HepG2 (cell line): ENCODE data around the gene EIF1. TPM values are rescaled to one million over a fixed set of nuclear protein-coding genes. Genes with fewer than 3 reads are reported as not detected.
A peak's percentile ranks its signal among the peaks of the same experiment; 100 is the strongest.

Experiments
- CENPBD1 ChIP-seq: sonication (generic); formaldehyde crosslinking; IDR thresholded peaks from 2 replicates; pipeline ENCODE4 v1.8.0; 2022; ENCODE audit warnings: missing genetic modification reagents, low read depth, mild to moderate bottlenecking, borderline replicate concordance
- GABPB1 ChIP-seq: IDR thresholded peaks from 2 replicates; pipeline ENCODE4 v1.6.1; 2016; ENCODE audit warnings: mild to moderate bottlenecking, missing genetic modification reagents, moderate library complexity, missing compliant biosample characterization
- HOXA7 ChIP-seq: sonication (generic); formaldehyde crosslinking; IDR thresholded peaks from 2 replicates; pipeline ENCODE4 v1.8.1; 2022; ENCODE audit warnings: mild to moderate bottlenecking, missing genetic modification reagents, moderate library complexity
- KLF12 ChIP-seq: sonication (generic); formaldehyde crosslinking; IDR thresholded peaks from 2 replicates; pipeline ENCODE4 v1.4.0; 2020; ENCODE audit warnings: missing genetic modification reagents, borderline replicate concordance
- MIER2 ChIP-seq: IDR thresholded peaks from 2 replicates; pipeline ENCODE4 v1.6.1; 2016; ENCODE audit warnings: missing biosample characterization, missing genetic modification reagents
- NFYC ChIP-seq: IDR thresholded peaks from 2 replicates; pipeline ENCODE4 v1.6.1; 2016; ENCODE audit warnings: missing genetic modification reagents, missing compliant biosample characterization
- SYNCRIP ChIP-seq: fragments of 200-400 bp; formaldehyde crosslinking; IDR thresholded peaks from 2 replicates; pipeline ENCODE4 v1.6.1; 2018; ENCODE audit warnings: mild to moderate bottlenecking, low read depth, low read length; ENCODE audit not compliant: insufficient read depth
- ZFP41 ChIP-seq: sonication (generic); formaldehyde crosslinking; IDR thresholded peaks from 2 replicates; pipeline ENCODE4 v1.4.0; 2020; ENCODE audit warnings: mild to moderate bottlenecking, missing genetic modification reagents, borderline replicate concordance
- ZNF275 ChIP-seq: sonication (generic); formaldehyde crosslinking; IDR thresholded peaks from 2 replicates; pipeline ENCODE4 v1.8.0; 2022; ENCODE audit warnings: missing genetic modification reagents, mild to moderate bottlenecking, inconsistent platforms, borderline replicate concordance
- ZNF296 ChIP-seq: sonication (generic); formaldehyde crosslinking; conservative IDR thresholded peaks from 2 replicates; pipeline ENCODE4 v1.5.0; 2020; ENCODE audit warnings: mild to moderate bottlenecking, missing genetic modification reagents
- ZNF343 ChIP-seq: sonication (generic); formaldehyde crosslinking; IDR thresholded peaks from 2 replicates; pipeline ENCODE4 v1.4.0; 2020; ENCODE audit warnings: mild to moderate bottlenecking, missing genetic modification reagents
- ZNF510 ChIP-seq: sonication (generic); formaldehyde crosslinking; IDR thresholded peaks from 2 replicates; pipeline ENCODE4 v1.4.0; 2020; ENCODE audit warnings: low read depth, mild to moderate bottlenecking, missing genetic modification reagents
- ZNF567 ChIP-seq: sonication (generic); formaldehyde crosslinking; IDR thresholded peaks from 2 replicates; pipeline ENCODE4 v1.8.1; 2023; ENCODE audit warnings: mild to moderate bottlenecking, missing genetic modification reagents, borderline replicate concordance
- ZNF574 ChIP-seq: sonication (generic); formaldehyde crosslinking; IDR thresholded peaks from 2 replicates; pipeline ENCODE4 v1.4.0; 2020; ENCODE audit warnings: missing genetic modification reagents
- ZNF580 ChIP-seq: IDR thresholded peaks from 2 replicates; pipeline ENCODE4 v1.6.1; 2016; ENCODE audit warnings: low read depth, borderline replicate concordance
- ZNF607 ChIP-seq: sonication (generic); formaldehyde crosslinking; IDR thresholded peaks from 2 replicates; pipeline ENCODE4 v1.5.1; 2020; ENCODE audit warnings: missing genetic modification reagents, mild to moderate bottlenecking, borderline replicate concordance
- ZNF710 ChIP-seq: sonication (generic); formaldehyde crosslinking; IDR thresholded peaks from 2 replicates; pipeline ENCODE4 v1.5.0; 2020; ENCODE audit warnings: mild to moderate bottlenecking, missing genetic modification reagents, borderline replicate concordance
- ZNF761 ChIP-seq: sonication (generic); formaldehyde crosslinking; conservative IDR thresholded peaks from 2 replicates; pipeline ENCODE4 v1.4.0; 2020; ENCODE audit warnings: mild to moderate bottlenecking, missing genetic modification reagents
- ZNF768 ChIP-seq: sonication (generic); formaldehyde crosslinking; IDR thresholded peaks from 2 replicates; pipeline ENCODE4 v1.4.0; 2020; ENCODE audit warnings: missing genetic modification reagents
- polyA plus RNA-seq, 8 experiments: library from polyadenylated mRNA; depleted of rRNA in 3 of 8; stranded (reverse) in 7 of 8; unstranded in 1 of 8; fragments of >200 nt; fragmentation: Illumina TruSeq in 4 of 8; extraction: Trizol in 4 of 8; gene quantifications; 2 replicates each; pipeline versions ENCODE4 v1.2.1 to v1.2.3, GENCODE V29; 2011 to 2016; ENCODE audit warnings: low read depth in 4 of 8, missing spikeins in 1 of 8, mixed read lengths in 1 of 8; ENCODE audit not compliant: insufficient read depth in 1 of 8
- total RNA-seq, 5 experiments: library from RNA; depleted of rRNA; stranded (reverse); fragments of >200 nt; fragmentation: Illumina TruSeq; extraction: Trizol; gene quantifications; 2 replicates each; pipeline ENCODE4 v1.2.3, GENCODE V29; 2016; ENCODE audit warnings: low read depth in 1 of 5
- TF ChIP-seq, protein P1 (sequence below): sonication (generic); formaldehyde crosslinking; IDR thresholded peaks from 2 replicates; pipeline ENCODE4 v1.5.1; 2020; ENCODE audit warnings: missing genetic modification reagents, mild to moderate bottlenecking, borderline replicate concordance

EIF1 gene
- total and polyA plus RNA-seq, 2 of the 13 experiments (the other 11 are each of a cell fraction or from before 2014, with no cell fraction given): 147 to 517 TPM

DNA sequence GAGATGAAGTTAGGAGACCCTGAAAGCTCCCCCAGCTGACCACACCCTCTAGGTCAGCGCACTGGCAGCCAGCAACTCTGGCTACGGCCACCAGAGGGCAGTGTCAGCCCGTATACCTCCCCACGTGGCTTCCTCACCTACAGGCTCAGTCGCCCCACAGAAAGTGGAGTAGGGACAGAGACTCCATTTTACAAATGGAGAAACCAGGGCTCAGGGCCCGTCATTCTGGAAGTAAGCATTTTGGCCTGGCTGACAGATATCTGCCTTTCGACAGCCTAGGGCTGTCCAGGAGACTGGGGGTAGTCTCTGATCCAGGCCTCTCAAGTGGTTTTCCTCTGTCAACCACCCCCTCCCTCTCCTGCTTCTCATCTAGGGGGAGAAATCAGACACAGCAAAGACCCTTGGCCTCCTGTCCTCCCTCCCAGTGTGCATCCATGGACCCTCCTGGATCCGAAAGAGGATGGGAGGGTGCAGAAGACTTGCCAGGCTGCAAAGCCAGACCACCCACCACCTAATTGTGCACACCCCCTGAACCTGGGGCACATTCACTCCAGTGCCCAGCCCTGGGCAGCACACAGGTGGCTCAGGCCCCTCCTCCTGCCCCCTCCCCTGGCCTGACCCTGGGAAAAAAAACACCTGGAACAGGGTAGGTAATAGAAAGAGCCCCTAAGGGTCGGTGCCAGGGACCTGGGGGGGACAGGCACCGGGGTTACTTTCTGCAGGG is 49.6 kb downstream of the EIF1 start (continued):
- TF ChIP-seq GABPB1 (CRISPR knock-in tag): peak; percentile 38; the same call in 1 of the 2 replicates
- TF ChIP-seq ZNF574: no peak
- TF ChIP-seq NFYC (CRISPR knock-in tag): no peak
- TF ChIP-seq ZNF710 (CRISPR knock-in tag): peak; percentile 63; the same call in 1 of the 2 replicates
- TF ChIP-seq, protein P1, sequence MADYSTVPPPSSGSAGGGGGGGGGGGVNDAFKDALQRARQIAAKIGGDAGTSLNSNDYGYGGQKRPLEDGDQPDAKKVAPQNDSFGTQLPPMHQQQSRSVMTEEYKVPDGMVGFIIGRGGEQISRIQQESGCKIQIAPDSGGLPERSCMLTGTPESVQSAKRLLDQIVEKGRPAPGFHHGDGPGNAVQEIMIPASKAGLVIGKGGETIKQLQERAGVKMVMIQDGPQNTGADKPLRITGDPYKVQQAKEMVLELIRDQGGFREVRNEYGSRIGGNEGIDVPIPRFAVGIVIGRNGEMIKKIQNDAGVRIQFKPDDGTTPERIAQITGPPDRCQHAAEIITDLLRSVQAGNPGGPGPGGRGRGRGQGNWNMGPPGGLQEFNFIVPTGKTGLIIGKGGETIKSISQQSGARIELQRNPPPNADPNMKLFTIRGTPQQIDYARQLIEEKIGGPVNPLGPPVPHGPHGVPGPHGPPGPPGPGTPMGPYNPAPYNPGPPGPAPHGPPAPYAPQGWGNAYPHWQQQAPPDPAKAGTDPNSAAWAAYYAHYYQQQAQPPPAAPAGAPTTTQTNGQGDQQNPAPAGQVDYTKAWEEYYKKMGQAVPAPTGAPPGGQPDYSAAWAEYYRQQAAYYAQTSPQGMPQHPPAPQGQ: no peak
- no peak for TF ChIP-seq CENPBD1 (CRISPR knock-in tag)
- TF ChIP-seq SYNCRIP: no peak
- TF ChIP-seq ZNF567: peak; percentile 94
- peak; percentile 86; the same call in 1 of the 2 replicates for TF ChIP-seq ZNF580 (CRISPR knock-in tag)
- no peak for TF ChIP-seq ZNF761 (CRISPR knock-in tag)
- TF ChIP-seq ZNF510 (CRISPR knock-in tag): no peak
- TF ChIP-seq HOXA7: no peak
- TF ChIP-seq KLF12 (CRISPR knock-in tag): peak; percentile 84; the same call in 1 of the 2 replicates
- TF ChIP-seq ZNF275 (CRISPR knock-in tag): no peak
- 0 out of 2 replicates have a peak, but pooled peaks have one; percentile 23 for TF ChIP-seq MIER2 (CRISPR knock-in tag)
- TF ChIP-seq ZFP41: no peak
- peak; percentile 65 for TF ChIP-seq ZNF768 (CRISPR knock-in tag)
- no peak; the same call in 1 of the 2 replicates for TF ChIP-seq ZNF607 (CRISPR knock-in tag)
- TF ChIP-seq ZNF296 (CRISPR knock-in tag): no peak
- TF ChIP-seq ZNF343 (CRISPR knock-in tag): no peak
